A549 (cell line): Measurements from ENCODE around the gene TGFB3. TPM values are rescaled to one million over a fixed set of nuclear protein-coding genes. Genes with fewer than 3 reads are reported as not detected.

Source experiments
- ATAC-seq, 2 experiments: fragments of 200-7000 bp in 1 of 2; fragments of >200 bp in 1 of 2; cut with Nextera tagmentation in 1 of 2; cut with Tn5 transposase in 1 of 2; 3 replicates each; pipeline versions ENCODE4 v1.8.0 to v1.9.1; 2018 to 2020; ENCODE audit warnings: mild to moderate bottlenecking in 1 of 2, moderate library complexity in 1 of 2
- CTCF ChIA-PET: fragments of 300-600 bp; sonication (Branson Sonifier 250); formaldehyde crosslinking; extraction: SDS; loops from one replicate; lab custom pipeline; 2021; ENCODE audit warnings: antibody characterized with exemption, inconsistent platforms; lab: Yijun Ruan, JAX
- POLR2A ChIA-PET: fragments of 350-600 bp; formaldehyde crosslinking; extraction: SDS; loops from one replicate; lab custom pipeline; 2021; ENCODE audit warnings: antibody characterized with exemption, inconsistent platforms; lab: Yijun Ruan, JAX
- DNase-seq, 2 experiments: peaks; one replicate each; pipeline versions ENCODE4 v3.0.0 to v3.0.0-alpha.2; 2011 to 2016; ENCODE audit warnings: low read depth in 1 of 2, low spot score in 1 of 2
- FAIRE-seq: peaks from 2 replicates; lab custom pipeline; 2011; peaks lifted over from hg19 to GRCh38; lab: Jason Lieb, UNC
- H3K27ac ChIP-seq, 2 experiments: fragments of >200 bp; sonication (Bioruptor Twin); formaldehyde crosslinking; 3 replicates each; pipeline ENCODE4 v1.5.1; 2016 to 2017
- H3K4me1 ChIP-seq: fragments of >200 bp; sonication (Bioruptor Twin); formaldehyde crosslinking; 3 replicates; pipeline ENCODE4 v1.6.1; 2016
- H3K4me2 ChIP-seq: fragments of >200 bp; sonication (Bioruptor Twin); formaldehyde crosslinking; 3 replicates; pipeline ENCODE4 v1.6.1; 2016
- H3K4me3 ChIP-seq: fragments of >200 bp; sonication (Bioruptor Twin); formaldehyde crosslinking; 3 replicates; pipeline ENCODE4 v1.5.1; 2016
- H3K9me3 ChIP-seq: fragments of >200 bp; sonication (Bioruptor Twin); formaldehyde crosslinking; 3 replicates; pipeline ENCODE4 v1.6.1; 2016
- BHLHE40 ChIP-seq: IDR thresholded peaks from 2 replicates; pipeline ENCODE4 v1.6.1; 2012; ENCODE audit warnings: low read depth, low read length, inconsistent platforms
- CBX2 ChIP-seq: fragments of 200-600 bp; sonication (generic); IDR thresholded peaks from 2 replicates; pipeline ENCODE4 v1.6.1; 2016; ENCODE audit warnings: low read depth, mild to moderate bottlenecking, borderline replicate concordance
- CBX8 ChIP-seq: fragments of 200-600 bp; sonication (generic); IDR thresholded peaks from 2 replicates; pipeline ENCODE4 v1.6.1; 2016
- ELK1 ChIP-seq: fragments of 150-350 bp; IDR thresholded peaks from 2 replicates; pipeline ENCODE4 v1.6.1; 2014; ENCODE audit warnings: low read depth, mild to moderate bottlenecking, low read length
- ESRRA ChIP-seq: fragments of 150-350 bp; IDR thresholded peaks from 2 replicates; pipeline ENCODE4 v1.6.1; 2014; ENCODE audit warnings: mild to moderate bottlenecking, low read length, borderline replicate concordance
- HDAC2 ChIP-seq: fragments of 200-600 bp; sonication (generic); IDR thresholded peaks from 2 replicates; pipeline ENCODE4 v1.6.1; 2016
- HOXB13 ChIP-seq: fragments of 250-450 bp; sonication (Bioruptor Pico); IDR thresholded peaks from 2 replicates; pipeline ENCODE4 v1.5.0; 2020; ENCODE audit warnings: low read depth, mild to moderate bottlenecking, moderate library complexity
- JUN ChIP-seq, 2 experiments: fragments of >200 bp; sonication (Bioruptor Twin); formaldehyde crosslinking; IDR thresholded peaks; 2 replicates in 1 of 2; 3 replicates in 1 of 2; pipeline ENCODE4 v1.6.1; 2016 to 2017
- KDM5A ChIP-seq: fragments of 200-600 bp; sonication (generic); IDR thresholded peaks from 2 replicates; pipeline ENCODE4 v1.6.1; 2016; ENCODE audit warnings: antibody characterized with exemption, mild to moderate bottlenecking
- NR3C1 ChIP-seq: fragments of >200 bp; sonication (Bioruptor Twin); formaldehyde crosslinking; IDR thresholded peaks from 3 replicates; pipeline ENCODE4 v1.6.1; 2017
- RNF2 ChIP-seq: fragments of 200-600 bp; sonication (generic); IDR thresholded peaks from 2 replicates; pipeline ENCODE4 v1.6.1; 2016; ENCODE audit warnings: low read depth, mild to moderate bottlenecking, antibody characterized with exemption, moderate library complexity, borderline replicate concordance
- TP53 ChIP-seq: fragments of 250-450 bp; sonication (Bioruptor Pico); IDR thresholded peaks from 2 replicates; pipeline ENCODE4 v1.5.0; 2021; ENCODE audit warnings: mild to moderate bottlenecking, moderate library complexity
- ZFP36 ChIP-seq: fragments of 450-650 bp; IDR thresholded peaks from 2 replicates; pipeline ENCODE4 v1.6.1; 2014; ENCODE audit warnings: borderline replicate concordance; ENCODE audit not compliant: partially characterized antibody
- WGBS: methylation state at CpG from one replicate; pipeline ENCODE4 v1.1.6; 2017; ENCODE audit errors: missing lambda C conversion rate; 5-methylcytosine and 5-hydroxymethylcytosine counted together
- polyA plus RNA-seq, 4 experiments: library from polyadenylated mRNA; depleted of rRNA in 3 of 4; stranded (reverse); fragments of >200 nt; fragmentation: RNase III in 1 of 4; extraction: RNeasy Plus Mini Kit Qiagen cat#74134 plus additional on column Dnase treatment in 1 of 4; gene quantifications; 2 replicates in 3 of 4; 3 replicates in 1 of 4; pipeline ENCODE4 v1.2.3, GENCODE V29; 2011 to 2017
- TF ChIP-seq, protein P1 (sequence below): fragments of 250-450 bp; sonication (Bioruptor Pico); IDR thresholded peaks from 2 replicates; pipeline ENCODE4 v1.5.0; 2020; ENCODE audit warnings: low read depth, mild to moderate bottlenecking, moderate library complexity
- TF ChIP-seq, protein P2 (sequence below): fragments of >200 bp; sonication (Bioruptor Twin); formaldehyde crosslinking; IDR thresholded peaks from 3 replicates; pipeline ENCODE4 v1.6.1; 2016
- TF ChIP-seq, protein P3 (sequence below): fragments of 200-600 bp; sonication (generic); IDR thresholded peaks from 2 replicates; pipeline ENCODE4 v1.6.1; 2016; ENCODE audit warnings: antibody characterized with exemption, mild to moderate bottlenecking, moderate library complexity
- TF ChIP-seq, protein P4 (sequence below): fragments of 250-450 bp; sonication (Bioruptor Pico); IDR thresholded peaks from 2 replicates; pipeline ENCODE4 v1.5.0; 2021; ENCODE audit warnings: mild to moderate bottlenecking, moderate library complexity, borderline replicate concordance

Gene TGFB3
- polyA plus RNA-seq, 2 of the 4 experiments (the other 2 are of a cell fraction) = 1.3 to 2.0 TPM

DNA sequence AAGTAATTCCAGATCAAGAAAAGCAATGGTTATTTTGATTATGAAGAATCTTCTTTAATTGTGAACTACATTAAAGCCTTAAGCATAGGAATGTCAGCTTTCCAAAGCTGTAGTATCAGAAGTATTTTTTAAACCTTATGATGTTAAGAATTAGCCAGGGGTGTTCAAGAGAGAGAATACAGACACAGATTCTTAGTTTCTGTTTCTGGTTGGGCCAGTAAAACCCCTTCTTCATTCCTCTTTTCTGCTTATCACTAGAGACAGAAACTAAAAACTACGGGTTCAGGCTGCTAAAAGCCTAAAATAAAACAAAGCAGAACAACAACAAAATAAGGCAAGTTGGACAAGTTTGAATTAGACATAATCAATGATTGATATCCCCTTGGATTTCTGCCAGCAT is 42.0 kb upstream of the TGFB3 start:
- WGBS = 85% methylated on average over 1 of the region's 1 CpG
- Histone ChIP-seq H3K9me3 (peaks cover 18% of the 10 kb centered on the region), H3K4me1 (no peaks in the 10 kb centered on the region), H3K27ac (no peak overlapping the region), H3K4me2 (no peak overlapping the region), H3K4me3 (no peak overlapping the region)
- no peak for ATAC-seq
- CTCF ChIA-PET = interaction anchor here (2.3 kb wide), 1 partner anchor 364 kb away, joined by 6 read pairs; no protein-coding TSS in a partner anchor
- no peak for TF ChIP-seq CBX2
- TF ChIP-seq, protein P1, sequence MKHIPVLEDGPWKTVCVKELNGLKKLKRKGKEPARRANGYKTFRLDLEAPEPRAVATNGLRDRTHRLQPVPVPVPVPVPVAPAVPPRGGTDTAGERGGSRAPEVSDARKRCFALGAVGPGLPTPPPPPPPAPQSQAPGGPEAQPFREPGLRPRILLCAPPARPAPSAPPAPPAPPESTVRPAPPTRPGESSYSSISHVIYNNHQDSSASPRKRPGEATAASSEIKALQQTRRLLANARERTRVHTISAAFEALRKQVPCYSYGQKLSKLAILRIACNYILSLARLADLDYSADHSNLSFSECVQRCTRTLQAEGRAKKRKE = no peak
- no peak for TF ChIP-seq HDAC2
- no peak for TF ChIP-seq BHLHE40
- TF ChIP-seq JUN (IDR thresholded peaks at IDR 0.05) = no peak
- DNase-seq = no peak
- POLR2A ChIA-PET = no interaction called here
- no peak for FAIRE-seq

DNA sequence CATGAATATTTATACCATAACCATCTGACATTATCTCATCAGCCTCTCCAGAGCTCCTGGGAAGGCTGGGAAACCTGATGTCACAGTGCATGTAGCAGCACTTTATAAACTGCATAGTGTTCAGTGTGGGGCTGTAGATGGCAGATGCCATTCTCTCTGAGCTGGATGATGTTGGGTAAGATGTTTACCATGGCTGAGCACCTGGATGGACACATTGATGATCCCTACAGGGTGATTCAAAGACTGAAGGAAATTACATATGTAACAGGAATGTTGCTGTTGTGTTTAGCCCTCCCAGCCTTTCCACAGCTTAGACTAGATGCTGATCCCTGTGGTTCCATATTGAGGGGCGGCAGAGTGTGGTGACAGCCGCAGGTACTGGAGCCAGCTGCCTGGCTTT is 41.2 kb upstream of the TGFB3 start:
- Histone ChIP-seq H3K27ac (no peak overlapping the region), H3K4me3 (no peak overlapping the region), H3K4me2 (no peak overlapping the region), H3K9me3 (peaks cover 18% of the 10 kb centered on the region), H3K4me1 (no peaks in the 10 kb centered on the region)
- CTCF ChIA-PET = interaction anchor here (1.0 to 2.3 kb wide), 3 partner anchors 33 to 364 kb away, joined by 3 to 6 read pairs (median 3); no protein-coding TSS in a partner anchor
- no peak for DNase-seq
- 96% methylated on average over 2 of the region's 2 CpGs for WGBS
- TF ChIP-seq ZFP36 = no peak
- no peak for TF ChIP-seq TP53 (CRISPR knock-in tag)
- TF ChIP-seq ESRRA = no peak
- TF ChIP-seq ELK1 = no peak
- TF ChIP-seq KDM5A = no peak
- TF ChIP-seq HDAC2 = no peak
- TF ChIP-seq, protein P2, sequence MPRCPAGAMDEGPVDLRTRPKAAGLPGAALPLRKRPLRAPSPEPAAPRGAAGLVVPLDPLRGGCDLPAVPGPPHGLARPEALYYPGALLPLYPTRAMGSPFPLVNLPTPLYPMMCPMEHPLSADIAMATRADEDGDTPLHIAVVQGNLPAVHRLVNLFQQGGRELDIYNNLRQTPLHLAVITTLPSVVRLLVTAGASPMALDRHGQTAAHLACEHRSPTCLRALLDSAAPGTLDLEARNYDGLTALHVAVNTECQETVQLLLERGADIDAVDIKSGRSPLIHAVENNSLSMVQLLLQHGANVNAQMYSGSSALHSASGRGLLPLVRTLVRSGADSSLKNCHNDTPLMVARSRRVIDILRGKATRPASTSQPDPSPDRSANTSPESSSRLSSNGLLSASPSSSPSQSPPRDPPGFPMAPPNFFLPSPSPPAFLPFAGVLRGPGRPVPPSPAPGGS = no peak
- no peak for TF ChIP-seq RNF2
- TF ChIP-seq CBX8 = no peak
- TF ChIP-seq, all 56 proteins: peak for 0
- FAIRE-seq = no peak
- ATAC-seq = no peak
- POLR2A ChIA-PET = no interaction called here

- peak in 1 of 2 experiments; percentile 8 for DNase-seq
- Histone ChIP-seq H3K4me3 (no peak overlapping the region), H3K9me3 (peaks cover 18% of the 10 kb centered on the region), H3K4me1 (no peaks in the 10 kb centered on the region), H3K4me2 (no peak overlapping the region), H3K27ac (no peak overlapping the region)
- ChIA-PET CTCF (interaction anchor here (0.7 to 1.4 kb wide), 3 partner anchors 11 to 367 kb away, joined by 4 to 5 read pairs (median 5); no protein-coding TSS in a partner anchor), POLR2A (no interaction called here)
- 73% methylated on average over 2 of the region's 2 CpGs for WGBS
- TF ChIP-seq, protein P3, sequence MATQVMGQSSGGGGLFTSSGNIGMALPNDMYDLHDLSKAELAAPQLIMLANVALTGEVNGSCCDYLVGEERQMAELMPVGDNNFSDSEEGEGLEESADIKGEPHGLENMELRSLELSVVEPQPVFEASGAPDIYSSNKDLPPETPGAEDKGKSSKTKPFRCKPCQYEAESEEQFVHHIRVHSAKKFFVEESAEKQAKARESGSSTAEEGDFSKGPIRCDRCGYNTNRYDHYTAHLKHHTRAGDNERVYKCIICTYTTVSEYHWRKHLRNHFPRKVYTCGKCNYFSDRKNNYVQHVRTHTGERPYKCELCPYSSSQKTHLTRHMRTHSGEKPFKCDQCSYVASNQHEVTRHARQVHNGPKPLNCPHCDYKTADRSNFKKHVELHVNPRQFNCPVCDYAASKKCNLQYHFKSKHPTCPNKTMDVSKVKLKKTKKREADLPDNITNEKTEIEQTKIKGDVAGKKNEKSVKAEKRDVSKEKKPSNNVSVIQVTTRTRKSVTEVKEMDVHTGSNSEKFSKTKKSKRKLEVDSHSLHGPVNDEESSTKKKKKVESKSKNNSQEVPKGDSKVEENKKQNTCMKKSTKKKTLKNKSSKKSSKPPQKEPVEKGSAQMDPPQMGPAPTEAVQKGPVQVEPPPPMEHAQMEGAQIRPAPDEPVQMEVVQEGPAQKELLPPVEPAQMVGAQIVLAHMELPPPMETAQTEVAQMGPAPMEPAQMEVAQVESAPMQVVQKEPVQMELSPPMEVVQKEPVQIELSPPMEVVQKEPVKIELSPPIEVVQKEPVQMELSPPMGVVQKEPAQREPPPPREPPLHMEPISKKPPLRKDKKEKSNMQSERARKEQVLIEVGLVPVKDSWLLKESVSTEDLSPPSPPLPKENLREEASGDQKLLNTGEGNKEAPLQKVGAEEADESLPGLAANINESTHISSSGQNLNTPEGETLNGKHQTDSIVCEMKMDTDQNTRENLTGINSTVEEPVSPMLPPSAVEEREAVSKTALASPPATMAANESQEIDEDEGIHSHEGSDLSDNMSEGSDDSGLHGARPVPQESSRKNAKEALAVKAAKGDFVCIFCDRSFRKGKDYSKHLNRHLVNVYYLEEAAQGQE = no peak
- TF ChIP-seq HOXB13 (CRISPR knock-in tag) (no peak), NR3C1 (no peak)
- TF ChIP-seq, protein P4, sequence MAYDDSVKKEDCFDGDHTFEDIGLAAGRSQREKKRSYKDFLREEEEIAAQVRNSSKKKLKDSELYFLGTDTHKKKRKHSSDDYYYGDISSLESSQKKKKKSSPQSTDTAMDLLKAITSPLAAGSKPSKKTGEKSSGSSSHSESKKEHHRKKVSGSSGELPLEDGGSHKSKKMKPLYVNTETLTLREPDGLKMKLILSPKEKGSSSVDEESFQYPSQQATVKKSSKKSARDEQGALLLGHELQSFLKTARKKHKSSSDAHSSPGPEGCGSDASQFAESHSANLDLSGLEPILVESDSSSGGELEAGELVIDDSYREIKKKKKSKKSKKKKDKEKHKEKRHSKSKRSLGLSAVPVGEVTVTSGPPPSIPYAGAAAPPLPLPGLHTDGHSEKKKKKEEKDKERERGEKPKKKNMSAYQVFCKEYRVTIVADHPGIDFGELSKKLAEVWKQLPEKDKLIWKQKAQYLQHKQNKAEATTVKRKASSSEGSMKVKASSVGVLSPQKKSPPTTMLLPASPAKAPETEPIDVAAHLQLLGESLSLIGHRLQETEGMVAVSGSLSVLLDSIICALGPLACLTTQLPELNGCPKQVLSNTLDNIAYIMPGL (CRISPR knock-in tag) = no peak
- no peak for FAIRE-seq
- no peak for ATAC-seq
Observed at GRCh38 chr14:76019676-76020075, 37.9 kb upstream of the TGFB3 start.
